Stimulated activated CD4-positive, alpha-beta T cell treated with anti-CD3 and anti-CD28 coated beads, Interleukin-15, amount 100 ng/mL, for 1 hour (primary cell): ENCODE results near the gene HIKESHI.

Source experiments
- DNase-seq, 2 donors: peaks; one replicate each; pipeline ENCODE4 v3.0.0-alpha.2; 2020; ENCODE audit warnings: low read depth in 1 of 2, low spot score in 1 of 2

The HIKESHI gene

GRCh38 chr11:86374069-86374468 lies 72.0 kb downstream of the HIKESHI start:
- no peak for DNase-seq

GRCh38 chr11:86374586-86374985 lies 72.5 kb downstream of the HIKESHI start, which contains the start of gene CCDC81:
CCDC81 (plus strand) TSS chr11:86374887; CDS start chr11:86375164, 277 bp downstream.
- DNase-seq, result no peak

DNA sequence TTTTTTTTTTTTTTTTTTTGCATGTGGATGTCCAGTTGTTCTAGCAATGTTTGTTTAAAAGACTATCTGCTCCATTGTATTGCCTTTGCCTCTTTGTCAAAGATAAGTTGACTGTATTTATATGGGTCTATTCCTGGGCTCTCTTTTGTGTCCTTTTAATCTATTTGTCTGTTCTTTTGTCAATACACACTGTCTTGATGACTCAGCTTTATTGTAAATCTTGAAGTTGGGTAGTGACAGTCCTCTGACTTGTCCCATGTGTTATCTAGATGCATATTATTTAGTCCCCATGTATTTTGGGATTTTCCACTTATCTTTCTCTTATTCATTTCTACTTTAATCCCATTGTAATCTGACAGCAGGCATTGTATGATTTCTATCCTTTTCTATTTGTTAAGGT lies 75.9 kb downstream of the HIKESHI start:
- no peak for DNase-seq

GRCh38 chr11:86380295-86381059 lies 78.4 kb downstream of the HIKESHI start:
- DNase-seq, result no peak

- no peak for DNase-seq
Observed at GRCh38 chr11:86383041-86383955, 81.3 kb downstream of the HIKESHI start.

GRCh38 chr11:86386283-86386682 lies 84.2 kb downstream of the HIKESHI start:
- DNase-seq, result no peak

GRCh38 chr11:86386746-86387145 lies 84.7 kb downstream of the HIKESHI start:
- no peak for DNase-seq

GRCh38 chr11:86388198-86388597 lies 86.2 kb downstream of the HIKESHI start:
- DNase-seq, result no peak

GRCh38 chr11:86390487-86390886 lies 88.4 kb downstream of the HIKESHI start:
- DNase-seq, result no peak

GRCh38 chr11:86395061-86395551 lies 93.1 kb downstream of the HIKESHI start:
- no peak for DNase-seq
